Spleen (tissue), 11 donors: ENCODE data around the gene SUDS3. TPM values are rescaled to one million over a fixed set of nuclear protein-coding genes. Genes with fewer than 3 reads are reported as not detected.

Source experiments
- DNase-seq: peaks from one replicate; pipeline ENCODE4 v3.0.0-alpha.2; 2020
- H3K27ac ChIP-seq, 8 donors: fragments of 200-600 bp; sonication (generic) in 7 of 8; 1 replicate in 4 of 8; 2 replicates in 4 of 8; pipeline versions ENCODE4 v1.5.0 to v1.8.0; 2016 to 2021; ENCODE audit warnings: inconsistent platforms in 4 of 8, mild to moderate bottlenecking in 4 of 8, moderate library complexity in 1 of 8
- H3K27me3 ChIP-seq, 7 donors: fragments of 200-600 bp; sonication (generic) in 6 of 7; replicated peaks in 1 of 7; 1 replicate in 4 of 7; 2 replicates in 3 of 7; pipeline versions ENCODE4 v1.5.0 to v1.8.0; 2016 to 2021; ENCODE audit warnings: inconsistent platforms in 3 of 7, mild to moderate bottlenecking in 1 of 7
- H3K36me3 ChIP-seq, 6 donors: fragments of 200-600 bp; sonication (generic) in 5 of 6; 1 replicate in 4 of 6; 2 replicates in 2 of 6; pipeline versions ENCODE4 v1.5.0 to v1.8.0; 2016 to 2021; ENCODE audit warnings: inconsistent platforms in 2 of 6
- H3K4me1 ChIP-seq, 6 donors: fragments of 200-600 bp; sonication (generic) in 5 of 6; 1 replicate in 3 of 6; 2 replicates in 3 of 6; pipeline versions ENCODE4 v1.5.0 to v1.8.0; 2016 to 2021; ENCODE audit warnings: inconsistent platforms in 3 of 6
- H3K4me3 ChIP-seq, 8 donors: fragments of 200-600 bp; sonication (generic) in 7 of 8; 1 replicate in 4 of 8; 2 replicates in 4 of 8; pipeline versions ENCODE4 v1.5.0 to v1.8.0; 2016 to 2021; ENCODE audit warnings: inconsistent platforms in 4 of 8, mild to moderate bottlenecking in 4 of 8, moderate library complexity in 2 of 8
- H3K9me3 ChIP-seq, 8 donors: fragments of 200-600 bp; sonication (generic) in 7 of 8; 1 replicate in 4 of 8; 2 replicates in 4 of 8; pipeline versions ENCODE4 v1.5.0 to v1.8.0; 2016 to 2021; ENCODE audit warnings: inconsistent platforms in 4 of 8
- POLR2A ChIP-seq, 3 donors: fragments of 450-650 bp; IDR thresholded peaks; one replicate each; pipeline ENCODE4 v1.5.1; 2017; ENCODE audit warnings: antibody characterized with exemption in 3 of 3, mild to moderate bottlenecking in 1 of 3
- POLR2AphosphoS5 ChIP-seq, 3 donors: sonication (generic); formaldehyde crosslinking; IDR thresholded peaks; one replicate each; pipeline ENCODE4 v1.5.1; 2017; ENCODE audit warnings: antibody characterized with exemption in 3 of 3
- WGBS, 5 donors: extraction: QIAGEN DNeasy Blood & Tissue Kit in 3 of 5; methylation state at CpG; one replicate each; pipeline versions ENCODE4 v1.1.5 to v1.1.7; 2013 to 2018; 5-methylcytosine and 5-hydroxymethylcytosine counted together
- intact Hi-C: fragments of 100-400 bp; cut with DNase I; formaldehyde crosslinking; loops from one replicate; pipeline ENCODE4 v1.15.0; 2023; ENCODE audit warnings: low total_unique reads
- polyA plus RNA-seq, 3 donors: library from polyadenylated mRNA; stranded (reverse); fragments of 200-250 nt; gene quantifications; one replicate each; pipeline ENCODE4 v1.2.1, GENCODE V29; 2013
- total RNA-seq, 7 donors: library from RNA; depleted of rRNA in 3 of 7; stranded (reverse); fragments of >200 nt in 3 of 7; fragmentation: NEBNext Ultra II Directional in 4 of 7; extraction: Animal tissue kit (Norgen Biotek cat#: 25700) in 4 of 7; gene quantifications; one replicate each; pipeline versions ENCODE4 v1.1.0 to v1.2.1, GENCODE V29; 2016 to 2021
- TF ChIP-seq, protein P1 (sequence below), 11 experiments: fragments of 200-600 bp in 7 of 11; fragments of 450-650 bp in 4 of 11; sonication (generic) in 4 of 11; IDR thresholded peaks in 8 of 11; conservative IDR thresholded peaks in 3 of 11; 1 replicate in 7 of 11; 2 replicates in 4 of 11; pipeline versions ENCODE4 v1.4.0 to v1.8.0; 2016 to 2021; ENCODE audit warnings: antibody characterized with exemption in 11 of 11, inconsistent platforms in 4 of 11, mild to moderate bottlenecking in 1 of 11
- donor health status: healthy with polysubstance abuse.
- donor health status: DM: no; HTN: no; CAD: no; lungs with moderate emphysema.
- donor health status: DM: no; HTN: no; CAD: no.
- donor health status: Bipolar disorder and iron deficiency.
- donor health status: healthy.
- donor health status: DM: no; HTN: no; CAD: no.
- donor health status: DM: yes; HTN: yes; CAD: no.

Gene SUDS3
- total and polyA plus RNA-seq, 10 donors: 8.3 to 90.9 (median 28.3) TPM

DNA sequence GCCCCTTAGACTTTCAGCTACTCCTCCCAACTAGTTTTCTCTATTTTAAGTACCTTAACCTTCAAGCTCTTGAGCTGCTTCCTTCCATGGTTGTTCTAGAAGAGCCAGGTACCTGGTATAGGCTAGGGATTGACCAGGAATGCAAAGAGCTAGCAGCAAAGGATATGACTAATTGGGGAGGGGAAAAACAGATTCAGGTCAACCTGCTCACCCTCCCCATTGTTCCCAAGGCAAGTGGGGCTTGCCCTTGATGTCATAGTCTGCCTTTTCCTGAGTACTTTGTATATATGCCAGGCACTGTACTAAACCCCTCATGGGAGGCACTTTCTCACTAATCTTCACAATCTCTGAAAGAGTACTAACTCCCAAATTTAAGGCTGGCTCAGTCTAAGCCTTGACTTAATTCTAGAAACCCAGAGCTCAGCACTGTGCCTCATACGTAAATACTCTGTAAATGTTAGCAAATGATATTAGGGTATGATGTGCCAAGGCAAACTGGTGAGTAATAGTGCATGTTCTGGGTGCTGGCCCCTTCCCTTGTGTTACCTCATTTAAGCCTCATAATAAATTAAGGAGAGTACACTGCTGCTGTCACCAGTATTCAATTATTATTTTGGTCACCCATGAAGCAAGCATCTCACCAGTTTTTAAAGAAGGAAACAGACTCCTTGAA, 42.2 kb downstream of the SUDS3 start:
- WGBS, 5 donors: 78 to 100% (median 95%) methylated on average over 1 of the region's 1 CpG
- Histone ChIP-seq H3K36me3 (peaks cover 3 to 57% (median 34%) of the 10 kb centered on the region in 6 donors), H3K9me3 (no peaks in the 10 kb centered on the region), H3K4me3 (no peak overlapping the region), H3K27ac (no peak overlapping the region), H3K4me1 (no peaks in the 10 kb centered on the region), H3K27me3 (no peaks in the 10 kb centered on the region)
- intact Hi-C loops: no loop called here
- TF ChIP-seq POLR2A (IDR thresholded peaks at IDR 0.05) (no peak), POLR2AphosphoS5 (IDR thresholded peaks at IDR 0.05) (no peak)
- TF ChIP-seq, protein P1, sequence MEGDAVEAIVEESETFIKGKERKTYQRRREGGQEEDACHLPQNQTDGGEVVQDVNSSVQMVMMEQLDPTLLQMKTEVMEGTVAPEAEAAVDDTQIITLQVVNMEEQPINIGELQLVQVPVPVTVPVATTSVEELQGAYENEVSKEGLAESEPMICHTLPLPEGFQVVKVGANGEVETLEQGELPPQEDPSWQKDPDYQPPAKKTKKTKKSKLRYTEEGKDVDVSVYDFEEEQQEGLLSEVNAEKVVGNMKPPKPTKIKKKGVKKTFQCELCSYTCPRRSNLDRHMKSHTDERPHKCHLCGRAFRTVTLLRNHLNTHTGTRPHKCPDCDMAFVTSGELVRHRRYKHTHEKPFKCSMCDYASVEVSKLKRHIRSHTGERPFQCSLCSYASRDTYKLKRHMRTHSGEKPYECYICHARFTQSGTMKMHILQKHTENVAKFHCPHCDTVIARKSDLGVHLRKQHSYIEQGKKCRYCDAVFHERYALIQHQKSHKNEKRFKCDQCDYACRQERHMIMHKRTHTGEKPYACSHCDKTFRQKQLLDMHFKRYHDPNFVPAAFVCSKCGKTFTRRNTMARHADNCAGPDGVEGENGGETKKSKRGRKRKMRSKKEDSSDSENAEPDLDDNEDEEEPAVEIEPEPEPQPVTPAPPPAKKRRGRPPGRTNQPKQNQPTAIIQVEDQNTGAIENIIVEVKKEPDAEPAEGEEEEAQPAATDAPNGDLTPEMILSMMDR (IDR thresholded peaks at IDR 0.05 in 8 of 11, conservative IDR thresholded peaks at IDR 0.05 in 3 of 11): no peak
- no peak for DNase-seq

DNA sequence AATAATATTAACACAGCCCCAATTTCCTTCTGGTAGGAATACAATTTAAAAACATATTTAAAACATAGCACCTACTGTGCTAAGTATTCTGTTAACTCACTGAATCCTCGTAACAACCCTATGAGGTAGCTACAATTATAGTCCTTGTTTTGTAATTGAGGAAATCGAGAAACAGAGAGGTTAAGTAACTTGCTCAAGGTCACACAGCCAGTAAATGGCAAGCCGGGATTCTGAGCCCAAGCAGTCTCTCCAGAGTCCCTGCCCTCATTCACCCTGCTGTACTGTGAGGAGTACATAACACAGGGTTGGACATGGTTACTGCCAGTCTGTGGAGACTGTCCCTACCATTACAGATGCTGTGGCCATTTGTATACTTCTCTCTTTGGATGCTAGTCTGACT, 44.3 kb downstream of the SUDS3 start:
- Histone ChIP-seq H3K4me3 (no peak overlapping the region), H3K27ac (no peak overlapping the region), H3K27me3 (no peaks in the 10 kb centered on the region), H3K36me3 (peaks cover 3 to 36% (median 12%) of the 10 kb centered on the region in 6 donors), H3K9me3 (no peaks in the 10 kb centered on the region), H3K4me1 (no peaks in the 10 kb centered on the region)
- intact Hi-C loops: no loop called here
- WGBS, 5 donors: 94 to 99% (median 96%) methylated on average over 3 of the region's 3 CpGs
- DNase-seq: no peak
- no peak for TF ChIP-seq POLR2A (IDR thresholded peaks at IDR 0.05)
- TF ChIP-seq, protein P1 (IDR thresholded peaks at IDR 0.05 in 8 of 11, conservative IDR thresholded peaks at IDR 0.05 in 3 of 11): no peak
- no peak for TF ChIP-seq POLR2AphosphoS5 (IDR thresholded peaks at IDR 0.05)

DNA sequence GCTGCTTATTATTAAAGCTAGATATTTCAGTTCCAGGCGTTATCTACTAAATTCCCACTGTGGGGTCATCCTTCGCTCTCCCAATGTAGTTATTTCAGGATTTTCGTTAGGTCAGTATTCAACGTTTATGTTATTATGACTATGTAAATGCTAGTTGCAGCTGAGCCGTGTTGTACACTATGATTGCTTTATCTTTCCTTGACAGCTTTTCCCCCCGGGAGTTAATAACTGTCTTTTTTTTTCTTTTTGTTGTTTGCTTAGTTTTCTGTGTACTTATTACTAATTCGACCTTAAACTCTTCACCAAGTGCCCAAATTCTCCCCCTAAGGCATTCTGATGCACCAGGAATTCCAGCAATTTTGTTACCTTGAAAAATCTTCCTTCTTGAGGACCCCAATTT, 48.5 kb downstream of the SUDS3 start:
- no peak for TF ChIP-seq POLR2A (IDR thresholded peaks at IDR 0.05)
- TF ChIP-seq POLR2AphosphoS5 (IDR thresholded peaks at IDR 0.05): no peak
- TF ChIP-seq, protein P1 (IDR thresholded peaks at IDR 0.05 in 8 of 11, conservative IDR thresholded peaks at IDR 0.05 in 3 of 11): no peak
- Histone ChIP-seq H3K4me1 (peaks cover 0 to 9% (median 3%) of the 10 kb centered on the region in 6 donors), H3K9me3 (no peaks in the 10 kb centered on the region), H3K27me3 (no peaks in the 10 kb centered on the region), H3K36me3 (peaks cover 0 to 13% (median 0%) of the 10 kb centered on the region in 6 donors), H3K27ac (no peak overlapping the region), H3K4me3 (no peak overlapping the region)
- intact Hi-C loops: no loop called here
- no peak for DNase-seq
- whole genome bisulfite sequencing, 5 donors: 81 to 86% (median 82%) methylated on average over 7 of the region's 7 CpGs

DNA sequence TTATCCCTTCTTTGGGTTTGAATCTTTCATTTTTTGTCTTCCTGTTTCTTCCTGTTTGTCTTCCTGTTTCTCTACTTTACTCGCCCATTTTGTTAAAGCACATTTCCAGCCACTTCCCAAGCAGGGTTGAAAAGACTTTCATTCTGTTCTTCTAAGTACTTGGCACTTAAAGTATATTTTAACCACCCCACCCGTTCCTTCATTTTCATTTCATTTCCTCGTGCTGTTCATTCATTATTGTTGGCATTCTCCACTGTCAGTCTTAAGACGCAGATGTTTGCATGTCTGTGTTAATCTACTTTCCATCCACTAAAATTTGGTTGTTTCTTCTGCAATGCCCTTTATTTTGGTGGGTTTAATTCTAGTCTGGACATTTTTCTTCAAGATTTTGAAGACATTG, 49.0 kb downstream of the SUDS3 start:
- 65 to 83% (median 78%) methylated on average over 4 of the region's 4 CpGs for WGBS, 5 donors
- Histone ChIP-seq H3K36me3 (peaks cover 0 to 13% (median 0%) of the 10 kb centered on the region in 6 donors), H3K4me1 (peaks cover 0 to 12% (median 4%) of the 10 kb centered on the region in 6 donors), H3K27me3 (no peaks in the 10 kb centered on the region), H3K4me3 (no peak overlapping the region), H3K9me3 (no peaks in the 10 kb centered on the region), H3K27ac (no peak overlapping the region)
- no peak for DNase-seq
- intact Hi-C loops: no loop called here
- TF ChIP-seq POLR2AphosphoS5 (IDR thresholded peaks at IDR 0.05): no peak
- TF ChIP-seq POLR2A (IDR thresholded peaks at IDR 0.05): no peak
- TF ChIP-seq, protein P1 (IDR thresholded peaks at IDR 0.05 in 8 of 11, conservative IDR thresholded peaks at IDR 0.05 in 3 of 11): no peak
